ENCODE measurements around the gene TTC34. TPM values are rescaled to one million over a fixed set of nuclear protein-coding genes. Genes with fewer than 3 reads are reported as not detected.
"Not testable (repeated sequence)": the region's sequence is repeated elsewhere in the genome, so short reads cannot be mapped to it uniquely, and the experiment has no call there.

Gene TTC34
- polyA plus RNA-seq, 1 of the 3 experiments (the other 2 are of a cell fraction), result 0.16 TPM

- H3K27ac ChIP-seq (ENCODE audit: low read depth in 2 of 2, low read length in 1 of 2); H3K4me3 ChIP-seq (ENCODE audit: low read depth in 2 of 2, low read length in 1 of 2); H3K27me3 ChIP-seq (ENCODE audit: insufficient read depth); H4K20me1 ChIP-seq (ENCODE audit: insufficient read depth); DNase-seq; H3K9me3 ChIP-seq; POLR2A ChIA-PET; H3K9me2 ChIP-seq; H3K36me3 ChIP-seq (replicated peaks in 1 of 2; ENCODE audit: control insufficient read depth in 1 of 2, insufficient read depth in 2 of 2, low read length in 1 of 2); H3F3A ChIP-seq (replicated peaks; ENCODE audit: insufficient read depth); H3K9ac ChIP-seq; CTCF ChIA-PET; H3K79me2 ChIP-seq (ENCODE audit: insufficient read depth); H3K4me1 ChIP-seq (ENCODE audit: control insufficient read depth in 1 of 2, insufficient read depth in 2 of 2, low read depth in 1 of 2, low read length in 1 of 2); H2AFZ ChIP-seq (ENCODE audit: low read depth); H3K4me2 ChIP-seq: not testable (repeated sequence)
- 0% methylated on average over 1 of the region's 8 CpGs for WGBS (ENCODE audit: low lambda C conversion rate)
Observed at GRCh38 chr1:2685671-2686070, 115.8 kb downstream of the TTC34 start.

GRCh38 chr1:2684878-2685277, 116.6 kb downstream of the TTC34 start:
- H3K27ac ChIP-seq (ENCODE audit: low read depth in 2 of 2, low read length in 1 of 2); H2AFZ ChIP-seq (ENCODE audit: low read depth); H4K20me1 ChIP-seq (ENCODE audit: insufficient read depth); H3F3A ChIP-seq (replicated peaks; ENCODE audit: insufficient read depth); H3K27me3 ChIP-seq (ENCODE audit: insufficient read depth); H3K9me3 ChIP-seq; H3K79me2 ChIP-seq (ENCODE audit: insufficient read depth); H3K9me2 ChIP-seq; DNase-seq; H3K9ac ChIP-seq; H3K36me3 ChIP-seq (replicated peaks in 1 of 2; ENCODE audit: control insufficient read depth in 1 of 2, insufficient read depth in 2 of 2, low read length in 1 of 2); H3K4me3 ChIP-seq (ENCODE audit: low read depth in 2 of 2, low read length in 1 of 2); POLR2A ChIA-PET; CTCF ChIA-PET; H3K4me1 ChIP-seq (ENCODE audit: control insufficient read depth in 1 of 2, insufficient read depth in 2 of 2, low read depth in 1 of 2, low read length in 1 of 2); H3K4me2 ChIP-seq: not testable (repeated sequence)
- no CpG with 5 or more reads among the region's 9 CpGs for WGBS (ENCODE audit: low lambda C conversion rate)

- 5% methylated on average over 7 of the region's 7 CpGs for WGBS (ENCODE audit: low lambda C conversion rate)
- H3K27me3 ChIP-seq (ENCODE audit: insufficient read depth); POLR2A ChIA-PET: not testable (repeated sequence)
Observed at GRCh38 chr1:2684000-2684399, 117.5 kb downstream of the TTC34 start.

GRCh38 chr1:2683321-2683741, 118.2 kb downstream of the TTC34 start:
- POLR2A ChIA-PET, DNase-seq: not testable (repeated sequence)
- 4% methylated on average over 5 of the region's 9 CpGs for WGBS (ENCODE audit: low lambda C conversion rate)

More at GRCh38 chr1:2684000-2684399, 117.5 kb downstream of the TTC34 start:
- H3K9ac ChIP-seq; H3K36me3 ChIP-seq (replicated peaks in 1 of 2; ENCODE audit: control insufficient read depth in 1 of 2, insufficient read depth in 2 of 2, low read length in 1 of 2); H3K4me3 ChIP-seq (ENCODE audit: low read depth in 2 of 2, low read length in 1 of 2); H3K79me2 ChIP-seq (ENCODE audit: insufficient read depth); H3K4me1 ChIP-seq (ENCODE audit: control insufficient read depth in 1 of 2, insufficient read depth in 2 of 2, low read depth in 1 of 2, low read length in 1 of 2); DNase-seq; H3K9me2 ChIP-seq; CTCF ChIA-PET; H3K4me2 ChIP-seq; H3K27ac ChIP-seq (ENCODE audit: low read depth in 2 of 2, low read length in 1 of 2); H2AFZ ChIP-seq (ENCODE audit: low read depth); H3F3A ChIP-seq (replicated peaks; ENCODE audit: insufficient read depth); H4K20me1 ChIP-seq (ENCODE audit: insufficient read depth); H3K9me3 ChIP-seq: not testable (repeated sequence)

GRCh38 chr1:2682879-2683278, 118.6 kb downstream of the TTC34 start:
- WGBS (ENCODE audit: low lambda C conversion rate), result no CpG with 5 or more reads among the region's 11 CpGs
- H3K79me2 ChIP-seq (ENCODE audit: insufficient read depth), result not testable (repeated sequence)

More at GRCh38 chr1:2683321-2683741, 118.2 kb downstream of the TTC34 start:
- H3K4me3 ChIP-seq (ENCODE audit: low read depth in 2 of 2, low read length in 1 of 2); H4K20me1 ChIP-seq (ENCODE audit: insufficient read depth); H3K9me2 ChIP-seq; H3K79me2 ChIP-seq (ENCODE audit: insufficient read depth); H3K4me1 ChIP-seq (ENCODE audit: control insufficient read depth in 1 of 2, insufficient read depth in 2 of 2, low read depth in 1 of 2, low read length in 1 of 2); H3K4me2 ChIP-seq; H2AFZ ChIP-seq (ENCODE audit: low read depth); H3K9me3 ChIP-seq; H3K9ac ChIP-seq; CTCF ChIA-PET; H3K36me3 ChIP-seq (replicated peaks in 1 of 2; ENCODE audit: control insufficient read depth in 1 of 2, insufficient read depth in 2 of 2, low read length in 1 of 2); H3K27ac ChIP-seq (ENCODE audit: low read depth in 2 of 2, low read length in 1 of 2); H3F3A ChIP-seq (replicated peaks; ENCODE audit: insufficient read depth); H3K27me3 ChIP-seq (ENCODE audit: insufficient read depth): not testable (repeated sequence)

GRCh38 chr1:2676726-2677125, 124.8 kb downstream of the TTC34 start:
- DNase-seq; H3K4me1 ChIP-seq (ENCODE audit: control insufficient read depth in 1 of 2, insufficient read depth in 2 of 2, low read depth in 1 of 2, low read length in 1 of 2); H3K36me3 ChIP-seq (replicated peaks in 1 of 2; ENCODE audit: control insufficient read depth in 1 of 2, insufficient read depth in 2 of 2, low read length in 1 of 2); H4K20me1 ChIP-seq (ENCODE audit: insufficient read depth); CTCF ChIA-PET; H3K9ac ChIP-seq; H2AFZ ChIP-seq (ENCODE audit: low read depth); H3K27me3 ChIP-seq (ENCODE audit: insufficient read depth); H3K79me2 ChIP-seq (ENCODE audit: insufficient read depth); H3K4me2 ChIP-seq; H3K27ac ChIP-seq (ENCODE audit: low read depth in 2 of 2, low read length in 1 of 2); H3K4me3 ChIP-seq (ENCODE audit: low read depth in 2 of 2, low read length in 1 of 2); POLR2A ChIA-PET; H3K9me2 ChIP-seq; H3F3A ChIP-seq (replicated peaks; ENCODE audit: insufficient read depth); H3K9me3 ChIP-seq: not testable (repeated sequence)
- no CpG with 5 or more reads among the region's 10 CpGs for WGBS (ENCODE audit: low lambda C conversion rate)

More at GRCh38 chr1:2682879-2683278, 118.6 kb downstream of the TTC34 start:
- H3K36me3 ChIP-seq (replicated peaks in 1 of 2; ENCODE audit: control insufficient read depth in 1 of 2, insufficient read depth in 2 of 2, low read length in 1 of 2); POLR2A ChIA-PET; H3K9me3 ChIP-seq; H3K9me2 ChIP-seq; CTCF ChIA-PET; H2AFZ ChIP-seq (ENCODE audit: low read depth); H3K4me3 ChIP-seq (ENCODE audit: low read depth in 2 of 2, low read length in 1 of 2); DNase-seq; H4K20me1 ChIP-seq (ENCODE audit: insufficient read depth); H3K4me1 ChIP-seq (ENCODE audit: control insufficient read depth in 1 of 2, insufficient read depth in 2 of 2, low read depth in 1 of 2, low read length in 1 of 2); H3K27me3 ChIP-seq (ENCODE audit: insufficient read depth); H3K4me2 ChIP-seq; H3K9ac ChIP-seq; H3K27ac ChIP-seq (ENCODE audit: low read depth in 2 of 2, low read length in 1 of 2); H3F3A ChIP-seq (replicated peaks; ENCODE audit: insufficient read depth): not testable (repeated sequence)

GRCh38 chr1:2671656-2672055, 129.8 kb downstream of the TTC34 start:
- POLR2A ChIA-PET; H3F3A ChIP-seq (replicated peaks; ENCODE audit: insufficient read depth); H3K4me2 ChIP-seq; H3K9ac ChIP-seq; H3K27me3 ChIP-seq (ENCODE audit: insufficient read depth); H3K79me2 ChIP-seq (ENCODE audit: insufficient read depth); H2AFZ ChIP-seq (ENCODE audit: low read depth); H3K4me3 ChIP-seq (ENCODE audit: low read depth in 2 of 2, low read length in 1 of 2); DNase-seq; H3K4me1 ChIP-seq (ENCODE audit: control insufficient read depth in 1 of 2, insufficient read depth in 2 of 2, low read depth in 1 of 2, low read length in 1 of 2); CTCF ChIA-PET; H3K9me2 ChIP-seq; H4K20me1 ChIP-seq (ENCODE audit: insufficient read depth); H3K27ac ChIP-seq (ENCODE audit: low read depth in 2 of 2, low read length in 1 of 2); H3K9me3 ChIP-seq; H3K36me3 ChIP-seq (replicated peaks in 1 of 2; ENCODE audit: control insufficient read depth in 1 of 2, insufficient read depth in 2 of 2, low read length in 1 of 2): not testable (repeated sequence)
- 3% methylated on average over 7 of the region's 11 CpGs for WGBS (ENCODE audit: low lambda C conversion rate)
